Midbrain (tissue), 1 donor: Measurements from ENCODE around the gene RTN4RL1.
A peak's percentile ranks its signal among the peaks of the same experiment; 100 is the strongest.

Experiments used
- DNase-seq: peaks from one replicate; lab custom pipeline; 2025; lab: John Stamatoyannopoulos, UW

Gene RTN4RL1

DNA sequence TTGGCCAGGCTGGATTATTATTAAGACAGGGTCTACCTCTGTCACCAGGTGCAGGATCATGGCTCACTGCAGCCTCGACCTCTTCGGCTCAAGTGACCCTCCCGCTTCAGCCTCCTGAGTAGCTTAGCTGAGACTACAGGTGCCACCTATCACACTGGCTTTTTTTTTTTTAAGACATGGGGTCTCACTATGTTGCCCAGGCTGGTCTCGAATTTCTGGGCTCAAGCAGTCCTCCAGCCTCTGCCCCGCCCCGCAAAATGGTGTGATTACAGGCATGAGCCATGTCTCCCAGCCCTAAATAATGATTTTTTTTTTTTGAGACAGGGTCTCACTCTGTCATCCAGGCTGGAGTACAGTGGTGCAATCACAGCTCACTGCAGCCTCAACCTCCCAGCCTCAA lies 22.5 kb upstream of the RTN4RL1 start:
- no peak for DNase-seq

DNA sequence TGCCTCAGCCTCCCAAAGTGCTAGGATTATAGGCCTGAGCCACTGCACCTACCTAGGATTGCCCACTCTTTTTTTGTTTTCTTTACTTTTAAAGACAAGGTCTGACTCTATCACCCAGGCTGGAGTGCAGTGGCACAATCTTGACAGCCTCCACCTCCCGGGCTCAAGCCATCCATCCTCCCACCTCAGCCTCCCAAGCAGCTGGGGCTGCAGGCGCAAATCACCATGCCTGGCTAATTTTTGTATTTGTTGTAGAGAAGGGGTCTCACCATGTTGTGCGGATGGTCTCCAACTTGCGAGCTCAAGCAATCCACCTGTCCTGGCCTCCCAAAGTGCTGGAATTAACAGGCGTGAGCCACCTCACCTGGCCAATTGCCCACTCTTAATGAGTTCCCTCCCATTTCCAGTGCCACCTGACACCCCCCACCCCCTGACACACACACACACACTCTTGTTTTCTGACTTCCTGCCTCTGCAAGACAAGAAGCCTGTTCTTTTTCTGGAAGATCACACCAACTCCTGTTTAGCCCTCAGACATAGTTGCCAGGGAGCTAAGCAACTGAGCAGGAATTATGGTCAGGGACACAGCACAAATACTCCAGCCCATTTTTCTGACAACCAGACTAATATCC lies 19.2 kb upstream of the RTN4RL1 start:
- DNase-seq: no peak

DNA sequence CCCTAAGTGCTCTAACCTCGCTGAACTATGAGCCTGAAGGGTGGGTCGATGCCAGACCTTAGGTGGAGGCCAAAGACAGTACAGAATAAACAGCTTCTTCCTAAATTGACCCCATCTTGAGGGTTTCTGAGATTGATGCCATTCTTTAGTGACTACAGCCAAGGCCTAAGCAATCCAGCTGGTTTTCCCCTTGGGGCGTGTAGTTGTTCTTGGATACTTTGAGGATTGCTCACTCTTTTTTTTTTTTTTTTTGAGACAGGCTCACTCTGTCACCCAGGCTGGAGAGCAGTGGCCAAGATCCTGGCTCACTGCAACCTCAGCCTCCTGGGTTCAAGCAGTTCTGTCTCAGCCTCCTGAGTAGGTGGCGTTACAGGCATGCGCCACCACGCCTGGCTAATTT lies 18.7 kb upstream of the RTN4RL1 start:
- DNase-seq: no peak

DNA sequence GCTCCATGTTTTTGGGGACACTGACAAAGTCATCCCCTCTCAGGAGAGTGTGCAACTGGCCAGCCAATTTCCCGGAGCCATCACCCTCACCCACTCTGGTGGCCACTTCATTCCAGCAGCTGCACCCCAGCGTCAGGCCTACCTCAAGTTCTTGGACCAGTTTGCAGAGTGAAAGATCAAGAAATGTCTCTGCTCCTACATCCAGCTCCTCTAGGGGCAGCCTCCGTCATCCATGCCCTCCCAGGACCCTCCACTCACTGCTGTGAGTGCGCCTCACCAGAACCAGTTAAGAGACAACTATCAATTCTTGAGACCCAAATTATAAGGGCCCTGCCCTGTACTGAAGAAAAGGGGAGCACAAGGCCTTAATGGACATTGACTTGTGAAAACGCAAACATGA lies 17.8 kb upstream of the RTN4RL1 start:
- no peak for DNase-seq

DNA sequence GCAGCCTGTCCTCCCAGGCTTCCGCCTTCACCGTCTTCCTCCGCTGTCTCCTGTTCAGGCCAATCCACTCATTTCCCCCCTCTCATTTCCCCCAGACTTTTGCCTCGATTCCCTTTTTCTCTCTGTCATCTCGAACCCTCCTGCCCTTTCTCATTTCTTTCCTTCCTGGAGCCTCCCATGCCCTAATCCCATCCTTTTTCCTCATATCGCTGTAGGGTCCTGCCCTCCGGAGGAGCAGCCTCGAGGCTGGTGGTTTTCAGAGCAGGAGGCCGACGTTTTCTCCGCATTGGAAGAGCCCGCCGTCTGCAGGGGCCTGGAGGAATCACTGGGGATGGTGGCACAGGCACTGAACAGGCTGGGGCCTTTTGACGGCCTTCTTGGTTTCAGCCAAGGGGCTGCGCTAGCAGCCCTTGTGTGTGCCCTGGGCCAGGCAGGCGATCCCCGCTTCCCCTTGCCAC lies 17.3 kb upstream of the RTN4RL1 start:
- DNase-seq: no peak

DNA sequence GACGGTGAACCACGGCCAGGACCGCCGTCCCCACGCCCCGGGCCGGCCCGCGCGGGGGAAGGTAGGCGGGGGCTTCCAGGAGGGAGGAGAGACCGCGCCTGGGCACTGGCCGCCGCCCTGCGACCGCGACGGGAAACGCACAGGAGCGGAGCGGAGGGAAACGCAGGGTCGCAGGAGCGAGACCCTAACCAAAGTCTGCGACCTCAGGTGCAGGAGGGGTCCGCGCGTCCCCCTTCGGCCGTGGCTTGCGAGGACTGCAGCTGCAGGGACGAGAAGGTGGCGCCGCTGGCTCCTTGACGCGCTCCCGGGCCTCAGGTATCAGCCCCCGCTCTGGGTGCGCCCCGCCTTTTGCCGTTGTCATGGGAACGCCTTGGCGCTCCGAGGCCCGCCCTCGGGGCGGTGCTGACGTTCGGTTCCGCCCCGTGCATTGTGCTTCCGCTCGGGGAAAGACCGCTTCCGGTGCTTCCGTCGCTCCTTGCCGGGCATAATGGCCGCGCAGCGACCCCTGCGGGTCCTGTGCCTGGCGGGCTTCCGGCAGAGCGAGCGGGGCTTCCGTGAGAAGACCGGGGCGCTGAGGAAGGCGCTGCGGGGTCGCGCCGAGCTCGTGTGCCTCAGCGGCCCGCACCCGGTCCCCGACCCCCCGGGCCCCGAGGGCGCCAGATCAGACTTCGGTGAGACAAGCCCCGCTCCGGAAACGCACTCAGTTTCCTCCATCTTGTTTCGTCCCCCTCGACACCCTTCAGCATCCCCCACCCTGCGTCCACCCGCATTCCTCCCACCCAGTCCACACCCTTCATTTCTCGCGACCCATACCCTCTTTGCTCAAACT lies 16.6 kb upstream of the RTN4RL1 start, which contains the start of gene OVCA2:
Gene OVCA2, plus strand, starts transcription at position 462 of the 829 bp plus-strand sequence. Its CDS starts 26 bp downstream, at position 488.
- peak; percentile 94 for DNase-seq

DNA sequence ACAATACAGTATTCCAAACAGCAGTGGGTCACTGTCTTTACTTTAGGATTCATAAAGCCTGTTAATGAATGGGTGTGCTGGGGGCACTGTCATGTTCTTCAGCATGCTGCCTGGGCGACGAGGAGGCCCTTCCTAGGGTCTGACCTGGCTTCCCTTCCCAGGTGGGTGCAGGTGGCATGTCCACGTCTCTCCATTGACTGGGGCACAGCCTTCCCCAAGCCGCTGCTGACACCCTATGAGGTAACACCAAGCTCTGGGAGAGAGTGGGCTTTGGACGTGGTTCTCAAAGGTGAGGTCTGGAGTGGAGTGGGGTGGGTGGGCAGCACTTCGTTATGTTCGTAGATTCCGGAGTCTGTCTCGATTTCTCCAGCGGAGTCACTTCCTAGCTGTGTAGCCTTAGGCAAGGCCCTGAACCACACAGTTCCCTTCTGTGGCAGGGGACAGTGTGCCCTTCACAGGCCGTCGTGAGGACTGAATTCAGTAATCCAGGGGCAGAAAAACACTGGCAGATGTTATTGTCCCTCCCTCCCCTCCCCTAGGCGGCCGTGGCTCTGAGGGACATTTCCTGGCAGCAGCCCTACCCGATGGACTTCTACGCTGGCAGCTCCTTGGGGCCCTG lies 15.9 kb upstream of the RTN4RL1 start:
- DNase-seq: no peak

DNA sequence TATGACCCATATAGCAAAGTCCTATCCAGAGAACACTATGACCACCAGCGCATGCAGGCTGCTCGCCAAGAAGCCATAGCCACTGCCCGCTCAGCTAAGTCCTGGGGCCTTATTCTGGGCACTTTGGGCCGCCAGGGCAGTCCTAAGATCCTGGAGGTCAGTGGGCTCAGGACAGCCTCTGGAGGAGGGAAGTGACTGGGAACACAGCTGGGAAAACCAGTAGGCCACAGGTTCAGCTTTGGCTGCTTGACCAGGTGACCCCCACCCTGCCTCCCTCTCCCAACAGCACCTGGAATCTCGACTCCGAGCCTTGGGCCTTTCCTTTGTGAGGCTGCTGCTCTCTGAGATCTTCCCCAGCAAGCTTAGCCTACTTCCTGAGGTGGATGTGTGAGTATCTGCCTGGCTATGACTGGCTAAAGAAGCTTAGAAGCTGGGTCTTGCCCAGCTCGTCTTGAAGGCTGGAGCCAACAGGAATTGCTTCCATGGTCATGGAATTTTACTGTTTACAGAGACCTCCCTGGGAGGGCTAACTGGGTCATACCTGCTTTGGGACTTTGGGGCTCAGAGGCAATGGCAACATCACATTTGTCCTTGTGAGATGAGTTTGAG lies 15.2 kb upstream of the RTN4RL1 start:
- no peak for DNase-seq

DNA sequence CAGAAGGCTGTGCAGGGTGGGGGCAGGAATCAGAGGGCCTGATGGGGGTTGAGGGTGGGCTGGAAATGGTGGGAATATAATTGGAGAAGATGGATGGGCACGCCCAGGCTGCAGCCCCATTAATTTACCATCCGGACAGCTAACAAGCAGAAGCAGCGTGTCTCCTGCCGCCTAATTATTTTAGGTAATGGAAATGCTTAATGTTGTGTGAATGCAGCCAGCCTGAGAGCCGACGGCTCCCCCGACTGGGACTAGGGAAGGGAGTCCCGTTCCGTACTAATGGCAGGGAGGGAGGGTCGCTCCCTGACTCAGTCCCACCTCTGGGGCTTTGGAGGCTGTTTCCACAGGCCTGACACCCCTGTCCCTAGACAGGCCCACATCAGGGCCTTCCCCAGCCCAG lies 12.0 kb upstream of the RTN4RL1 start:
- DNase-seq: no peak

DNA sequence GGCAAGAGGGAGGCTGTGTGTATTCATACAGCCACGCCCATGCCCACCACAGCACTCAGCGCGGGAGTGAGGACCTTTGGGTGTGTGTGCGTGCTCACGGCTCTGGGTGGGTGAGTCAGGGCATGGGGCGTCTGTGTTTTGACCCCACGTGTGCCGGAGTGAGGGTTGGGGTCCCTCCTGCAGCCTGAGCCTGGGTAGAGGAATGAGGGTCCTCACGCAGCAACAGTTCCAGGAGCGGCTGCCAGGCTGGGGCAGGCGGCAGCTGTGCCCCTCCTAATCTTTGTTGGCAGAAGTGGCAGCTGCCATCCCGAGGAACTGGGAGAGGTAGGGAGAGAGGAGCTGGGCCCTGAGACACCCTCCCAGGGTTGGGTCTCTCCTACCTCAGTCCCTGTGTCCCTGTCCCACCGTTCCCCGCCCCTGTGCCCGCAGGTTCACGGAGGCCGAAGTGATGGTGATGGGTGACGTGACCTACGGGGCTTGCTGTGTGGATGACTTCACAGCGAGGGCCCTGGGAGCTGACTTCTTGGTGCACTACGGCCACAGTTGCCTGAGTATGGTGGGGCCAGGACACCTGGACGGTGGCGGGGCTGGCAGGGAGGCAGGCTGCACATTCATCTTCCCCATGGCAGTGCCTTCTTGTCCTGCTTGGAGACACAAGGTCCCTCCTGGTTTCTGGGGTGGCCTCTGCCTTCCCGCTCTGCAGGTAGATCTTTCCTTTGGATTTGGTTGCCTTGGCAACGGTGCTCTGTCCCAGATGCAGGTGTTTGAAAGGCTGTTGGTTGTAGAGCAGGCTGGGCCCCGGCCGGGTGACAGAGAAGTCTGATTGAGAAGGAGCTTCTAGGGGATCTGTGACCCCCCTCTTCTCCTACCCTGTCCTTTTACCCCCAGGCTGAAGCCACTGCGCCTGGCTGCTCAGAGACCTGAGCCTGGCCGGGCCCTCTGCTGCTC lies 10.7 kb upstream of the RTN4RL1 start:
- DNase-seq: no peak

DNA sequence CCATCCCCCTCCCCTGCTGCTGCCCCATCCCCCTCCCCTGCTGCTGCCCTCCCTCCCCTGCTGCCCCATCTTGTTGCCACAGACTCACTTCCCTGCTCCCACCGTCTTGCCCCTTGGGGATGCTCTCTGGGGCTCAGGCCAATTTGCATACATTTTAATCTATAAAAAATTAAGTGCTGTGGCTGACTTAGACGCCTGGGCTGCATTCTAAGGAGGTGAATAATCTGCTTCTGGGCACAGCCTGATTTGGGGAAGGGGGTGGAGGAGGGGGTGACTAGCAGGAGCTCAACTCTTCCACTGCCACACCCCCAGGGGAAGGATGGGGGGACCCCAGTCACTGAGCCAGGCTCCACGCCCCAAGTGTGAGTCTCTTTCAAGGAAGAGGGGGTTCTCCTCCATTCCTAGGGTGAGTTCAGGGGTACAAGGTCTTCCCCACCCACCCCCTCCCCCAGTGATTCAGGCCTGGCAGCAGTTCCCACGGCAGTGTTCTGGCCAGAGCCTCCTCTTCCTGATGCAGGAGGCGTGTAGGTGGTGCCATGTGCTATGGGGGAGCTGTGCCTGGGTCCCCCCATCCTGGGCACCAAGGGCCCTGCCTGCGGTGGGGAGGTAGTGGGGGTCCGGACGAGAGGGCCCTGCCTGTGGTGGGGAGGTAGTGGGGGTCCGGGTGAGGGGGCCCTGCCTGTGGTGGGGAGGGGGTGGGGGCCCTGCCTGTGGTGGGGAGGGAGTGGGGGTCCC lies 9.8 kb upstream of the RTN4RL1 start:
- no peak for DNase-seq

DNA sequence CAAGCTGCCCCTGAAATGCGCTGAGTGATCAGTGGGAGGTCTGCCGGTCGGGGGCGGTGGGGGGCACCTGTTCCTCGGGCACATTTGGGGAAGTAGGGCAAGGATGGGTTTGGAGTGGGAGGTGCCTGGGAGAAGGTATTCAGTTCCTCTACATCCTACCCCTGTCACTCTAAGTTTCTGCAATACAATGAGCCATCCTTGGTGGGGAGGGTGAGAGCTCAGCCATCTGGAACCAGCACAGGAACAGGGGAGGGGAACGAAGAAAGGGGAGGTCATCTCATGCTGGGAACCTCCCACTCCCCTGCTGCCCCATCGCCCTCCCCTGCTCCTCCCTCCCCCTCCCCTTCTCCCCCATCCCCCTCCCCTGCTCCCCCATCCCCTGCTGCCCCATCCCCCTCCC lies 9.0 kb upstream of the RTN4RL1 start:
- DNase-seq: no peak

DNA sequence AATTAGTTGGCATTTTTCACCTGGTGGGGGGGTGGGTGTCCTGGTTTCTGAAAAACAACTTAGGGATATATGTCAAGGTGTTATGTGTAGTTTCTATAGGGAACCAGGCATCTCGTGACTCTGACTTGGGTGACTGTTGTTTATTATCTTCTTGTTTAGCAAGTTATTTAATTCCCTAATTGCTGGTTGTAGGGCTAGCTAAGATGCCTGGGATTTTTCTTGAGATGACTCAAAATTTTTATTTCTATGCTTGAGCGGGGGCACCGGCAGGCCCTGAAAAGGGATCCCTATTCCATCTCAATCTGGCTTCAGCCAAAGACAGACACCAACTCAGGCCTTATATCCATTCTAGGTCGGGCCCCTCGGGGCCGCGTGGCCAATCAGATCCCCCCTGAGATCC lies 8.0 kb upstream of the RTN4RL1 start:
- no peak for DNase-seq

DNA sequence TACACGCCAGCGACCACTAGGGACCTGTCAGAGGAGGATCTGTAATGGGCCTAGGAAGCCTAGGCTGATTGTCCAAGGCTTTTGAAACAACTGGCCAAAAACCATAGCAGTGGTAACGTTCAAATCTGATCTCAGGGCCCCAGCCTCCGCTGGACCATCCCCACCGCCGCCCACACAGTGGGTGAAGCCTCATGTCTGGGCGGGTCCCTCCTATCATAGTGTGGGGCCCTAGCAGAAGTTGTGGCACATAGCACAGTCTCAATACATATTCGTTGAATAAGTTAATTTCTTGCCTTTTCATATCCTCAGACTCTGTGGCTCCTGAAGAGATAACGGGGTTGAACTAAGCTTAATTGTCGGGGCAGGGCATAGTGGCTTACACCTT lies 5.6 kb upstream of the RTN4RL1 start:
- no peak for DNase-seq

DNA sequence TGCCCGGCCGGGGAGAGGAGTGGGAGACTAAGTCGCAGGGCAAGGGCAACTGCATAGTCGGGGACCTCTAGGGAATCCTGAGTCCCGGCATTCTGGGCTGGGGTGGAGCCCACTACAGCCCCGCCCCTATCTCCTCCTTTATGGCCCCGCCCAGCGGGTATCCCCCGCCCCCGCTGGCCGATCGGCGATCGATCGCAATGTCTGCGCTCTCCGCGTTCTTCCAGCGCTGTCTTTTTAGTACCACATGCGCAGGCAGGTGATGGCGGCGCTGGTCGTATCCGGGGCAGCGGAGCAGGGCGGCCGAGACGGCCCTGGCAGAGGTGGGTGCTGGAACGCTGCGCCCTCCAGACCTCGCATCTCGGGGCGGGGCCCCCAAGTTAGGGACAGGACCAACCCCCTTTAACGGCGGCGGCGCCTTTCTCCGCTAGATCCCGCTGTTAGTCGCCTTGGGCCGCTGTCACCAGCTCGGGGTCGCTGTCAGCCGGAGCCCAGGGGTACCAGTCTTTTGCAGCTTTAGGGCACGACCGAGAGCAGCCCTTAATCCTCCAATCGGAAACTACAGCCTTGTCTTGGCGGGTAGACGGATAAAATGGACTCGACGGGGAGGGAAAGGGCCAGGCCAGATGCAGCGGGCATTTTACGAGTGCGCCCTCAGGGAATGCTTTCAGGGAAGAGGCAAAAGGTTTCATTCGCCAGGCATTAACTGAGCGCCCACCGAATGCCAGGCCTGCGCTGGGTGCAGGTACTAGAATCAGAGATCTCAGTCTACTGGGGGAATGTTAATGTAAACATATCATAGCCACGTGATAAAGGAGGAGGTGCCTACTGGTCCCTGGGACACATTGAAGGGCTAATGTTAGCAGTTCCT lies 5.0 kb upstream of the RTN4RL1 start, which contains the start of gene DPH1:
Gene DPH1, plus strand, starts transcription at position 243 of the 868 bp plus-strand sequence. Its CDS starts 17 bp downstream, at position 260.
- peak; percentile 89 for DNase-seq

DNA sequence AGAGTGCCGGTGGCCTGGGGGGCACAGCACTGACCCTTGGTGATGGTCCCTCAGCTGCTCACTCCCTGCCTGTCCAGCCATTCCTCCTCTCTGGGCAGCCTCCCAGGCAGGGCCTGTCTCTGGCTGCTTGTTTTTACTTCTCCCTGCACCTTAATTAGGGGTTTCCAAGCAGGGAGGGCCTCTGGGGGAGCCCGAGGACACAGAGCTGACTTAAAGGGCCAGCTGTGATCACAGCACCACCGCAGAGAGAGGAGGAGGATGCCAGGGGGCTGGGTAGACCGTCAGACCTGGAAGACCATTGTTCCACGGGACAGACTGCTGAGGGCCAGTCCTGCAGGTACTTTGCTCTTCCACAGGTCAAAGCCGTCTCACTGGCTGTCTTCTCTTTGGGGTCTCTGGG lies 3.6 kb upstream of the RTN4RL1 start:
- no peak for DNase-seq

DNA sequence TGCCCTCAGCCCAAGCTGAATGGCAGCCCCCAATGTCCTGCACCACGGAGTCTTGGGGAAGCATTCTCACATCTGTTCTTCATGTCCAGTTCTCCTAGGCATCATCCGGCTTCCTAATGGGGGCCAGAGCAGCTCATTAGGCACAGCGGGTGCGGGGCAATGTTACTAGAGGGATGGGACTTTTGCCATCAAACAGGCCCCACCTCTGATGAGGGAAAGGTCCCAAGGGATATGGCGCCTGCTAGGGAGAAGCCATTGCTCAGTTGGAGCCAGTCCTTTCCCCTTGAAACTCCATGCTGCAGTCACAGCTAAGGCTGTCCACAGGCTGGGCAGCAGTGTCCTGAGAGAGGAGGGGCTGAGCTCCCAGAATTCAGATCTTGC lies 3.1 kb upstream of the RTN4RL1 start:
- no peak for DNase-seq

DNA sequence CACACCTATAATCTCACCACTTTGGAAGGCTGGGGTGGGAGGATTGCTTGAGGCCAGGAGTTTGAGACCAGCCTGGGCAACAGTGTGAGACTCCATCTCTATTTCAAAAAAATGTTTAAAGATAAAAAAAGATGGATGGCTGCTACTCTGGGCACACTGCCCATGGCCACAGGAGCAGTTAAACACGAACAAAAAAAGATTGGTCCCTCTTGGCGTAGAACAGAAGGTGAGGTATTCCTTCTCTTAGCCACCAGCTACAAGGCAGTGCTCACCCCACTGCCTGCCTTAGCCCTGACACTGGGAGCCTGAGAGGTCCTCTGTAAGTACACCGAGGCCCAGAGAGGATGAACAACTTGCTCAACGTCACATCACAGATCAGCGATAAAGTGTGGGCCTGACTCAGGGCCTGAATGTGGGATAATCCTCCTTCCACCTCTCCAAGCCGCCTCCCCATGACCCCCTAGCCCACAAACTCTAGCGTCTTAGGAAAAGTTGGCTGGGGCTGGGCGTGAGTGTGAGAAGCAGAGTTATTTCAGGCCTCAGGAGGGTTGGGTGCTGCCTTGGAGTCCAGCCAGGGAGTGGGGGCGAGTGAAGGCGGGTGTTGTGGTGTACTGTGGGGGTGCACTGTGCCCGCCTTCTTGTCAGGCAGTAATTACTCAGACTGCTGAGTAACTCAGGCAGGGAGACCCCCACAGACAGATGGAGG lies 2.5 kb upstream of the RTN4RL1 start:
- DNase-seq: no peak
